Suprapubic skin (tissue), 4 donors: ENCODE results near the gene MSGN1. TPM values are rescaled to one million over a fixed set of nuclear protein-coding genes. Genes with fewer than 3 reads are reported as not detected.

Experiments
- DNase-seq, 2 donors: peaks; one replicate each; pipeline ENCODE4 v3.0.0-alpha.2; 2019; ENCODE audit warnings: low spot score in 2 of 2
- H3K27ac ChIP-seq: fragments of 200-600 bp; sonication (generic); one replicate; pipeline ENCODE4 v1.5.1; 2019
- H3K27me3 ChIP-seq: fragments of 200-600 bp; sonication (generic); one replicate; pipeline ENCODE4 v1.5.1; 2019
- H3K36me3 ChIP-seq: fragments of 200-600 bp; sonication (generic); one replicate; pipeline ENCODE4 v1.5.1; 2019
- H3K4me1 ChIP-seq: fragments of 200-600 bp; sonication (generic); one replicate; pipeline ENCODE4 v1.5.1; 2019
- H3K4me3 ChIP-seq: fragments of 200-600 bp; sonication (generic); one replicate; pipeline ENCODE4 v1.5.1; 2019; ENCODE audit warnings: mild to moderate bottlenecking
- H3K9me3 ChIP-seq: fragments of 200-600 bp; sonication (generic); one replicate; pipeline ENCODE4 v1.5.1; 2019
- EP300 ChIP-seq: sonication (generic); formaldehyde crosslinking; IDR thresholded peaks from one replicate; pipeline ENCODE4 v1.6.1; 2017; ENCODE audit warnings: antibody characterized with exemption
- POLR2A ChIP-seq, 2 donors: fragments of 450-650 bp; IDR thresholded peaks; one replicate each; pipeline ENCODE4 v1.6.1; 2017; ENCODE audit warnings: antibody characterized with exemption in 2 of 2, mild to moderate bottlenecking in 2 of 2, moderate library complexity in 2 of 2
- POLR2AphosphoS5 ChIP-seq, 3 donors: sonication (generic); formaldehyde crosslinking; IDR thresholded peaks; one replicate each; pipeline ENCODE4 v1.6.1; 2017; ENCODE audit warnings: antibody characterized with exemption in 3 of 3
- WGBS: methylation state at CpG from one replicate; pipeline ENCODE4 v1.1.5; 2018; 5-methylcytosine and 5-hydroxymethylcytosine counted together
- total RNA-seq, 4 donors: library from RNA; depleted of rRNA; stranded (reverse); fragments of >200 nt; gene quantifications; one replicate each; pipeline ENCODE4 v1.1.0, GENCODE V29; 2016
- TF ChIP-seq, protein P1 (sequence below), 2 donors: fragments of 200-600 bp in 1 of 2; fragments of 450-650 bp in 1 of 2; sonication (generic) in 1 of 2; IDR thresholded peaks; one replicate each; pipeline ENCODE4 v1.5.1; 2016 to 2019; ENCODE audit warnings: antibody characterized with exemption in 2 of 2, mild to moderate bottlenecking in 1 of 2, moderate library complexity in 1 of 2

Gene MSGN1
- total RNA-seq, 4 donors from 2014 or later = not detected

DNA sequence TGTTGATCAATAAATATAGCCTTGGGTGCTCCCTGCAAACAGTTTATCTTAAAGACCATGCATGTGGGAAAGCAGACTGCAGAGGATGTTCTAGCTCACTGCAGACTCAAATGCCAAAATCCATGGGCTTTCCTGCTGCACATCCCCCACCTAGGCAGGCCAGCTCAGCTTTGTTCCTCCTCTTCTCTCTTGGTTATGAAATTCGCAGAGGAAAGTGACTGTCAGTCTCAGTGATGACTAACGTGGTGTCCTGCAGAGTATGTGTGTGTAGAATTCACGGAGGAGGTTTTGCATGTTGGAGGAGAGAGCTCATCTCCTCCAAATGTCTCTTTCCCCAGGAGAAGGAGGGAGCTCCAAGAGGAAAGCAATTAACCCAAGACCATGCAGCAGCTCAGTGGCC is 40.8 kb downstream of the MSGN1 start:
- Histone ChIP-seq H3K9me3 (no peaks in the 10 kb centered on the region), H3K27ac (no peak overlapping the region), H3K36me3 (no peaks in the 10 kb centered on the region), H3K4me3 (no peak overlapping the region), H3K4me1 (no peaks in the 10 kb centered on the region), H3K27me3 (no peaks in the 10 kb centered on the region)
- WGBS = 63% methylated on average over 3 of the region's 3 CpGs
- DNase-seq = no peak
- TF ChIP-seq EP300 (no peak), POLR2AphosphoS5 (IDR thresholded peaks at IDR 0.05) (no peak), POLR2A (IDR thresholded peaks at IDR 0.05) (no peak)
- TF ChIP-seq, protein P1, sequence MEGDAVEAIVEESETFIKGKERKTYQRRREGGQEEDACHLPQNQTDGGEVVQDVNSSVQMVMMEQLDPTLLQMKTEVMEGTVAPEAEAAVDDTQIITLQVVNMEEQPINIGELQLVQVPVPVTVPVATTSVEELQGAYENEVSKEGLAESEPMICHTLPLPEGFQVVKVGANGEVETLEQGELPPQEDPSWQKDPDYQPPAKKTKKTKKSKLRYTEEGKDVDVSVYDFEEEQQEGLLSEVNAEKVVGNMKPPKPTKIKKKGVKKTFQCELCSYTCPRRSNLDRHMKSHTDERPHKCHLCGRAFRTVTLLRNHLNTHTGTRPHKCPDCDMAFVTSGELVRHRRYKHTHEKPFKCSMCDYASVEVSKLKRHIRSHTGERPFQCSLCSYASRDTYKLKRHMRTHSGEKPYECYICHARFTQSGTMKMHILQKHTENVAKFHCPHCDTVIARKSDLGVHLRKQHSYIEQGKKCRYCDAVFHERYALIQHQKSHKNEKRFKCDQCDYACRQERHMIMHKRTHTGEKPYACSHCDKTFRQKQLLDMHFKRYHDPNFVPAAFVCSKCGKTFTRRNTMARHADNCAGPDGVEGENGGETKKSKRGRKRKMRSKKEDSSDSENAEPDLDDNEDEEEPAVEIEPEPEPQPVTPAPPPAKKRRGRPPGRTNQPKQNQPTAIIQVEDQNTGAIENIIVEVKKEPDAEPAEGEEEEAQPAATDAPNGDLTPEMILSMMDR (IDR thresholded peaks at IDR 0.05) = no peak

GRCh38 chr2:17858064-17858463 is 41.8 kb downstream of the MSGN1 start:
- no peak for TF ChIP-seq POLR2A (IDR thresholded peaks at IDR 0.05)
- 74% methylated on average over 1 of the region's 1 CpG for WGBS
- no peaks in the 10 kb centered on the region for H3K36me3 ChIP-seq
- no peaks in the 10 kb centered on the region for H3K9me3 ChIP-seq
- H3K27ac ChIP-seq = no peak overlapping the region
- no peak for DNase-seq
- H3K4me3 ChIP-seq = no peak overlapping the region
- H3K27me3 ChIP-seq = no peaks in the 10 kb centered on the region
- H3K4me1 ChIP-seq = no peaks in the 10 kb centered on the region

- no peak overlapping the region for H3K4me3 ChIP-seq
Measured at GRCh38 chr2:17863539-17863938, 47.3 kb downstream of the MSGN1 start.

GRCh38 chr2:17864676-17865075 is 48.4 kb downstream of the MSGN1 start:
- H3K36me3 ChIP-seq = no peaks in the 10 kb centered on the region
- H3K4me1 ChIP-seq = no peaks in the 10 kb centered on the region
- no peak for DNase-seq
- H3K27ac ChIP-seq = no peak overlapping the region
- no peaks in the 10 kb centered on the region for H3K27me3 ChIP-seq
- no peaks in the 10 kb centered on the region for H3K9me3 ChIP-seq
- no peak overlapping the region for H3K4me3 ChIP-seq
- 38% methylated on average over 1 of the region's 1 CpG for WGBS
- TF ChIP-seq, protein P1 (IDR thresholded peaks at IDR 0.05) = no peak
- TF ChIP-seq EP300 (no peak), POLR2A (IDR thresholded peaks at IDR 0.05) (no peak), POLR2AphosphoS5 (IDR thresholded peaks at IDR 0.05) (no peak)

More at GRCh38 chr2:17863539-17863938, 47.3 kb downstream of the MSGN1 start:
- H3K27ac ChIP-seq = no peak overlapping the region
- no peak for DNase-seq
- no peak for TF ChIP-seq POLR2AphosphoS5 (IDR thresholded peaks at IDR 0.05)
- TF ChIP-seq, protein P1 (IDR thresholded peaks at IDR 0.05) = no peak
- no peak for TF ChIP-seq POLR2A (IDR thresholded peaks at IDR 0.05)
- no peak for TF ChIP-seq EP300
- H3K27me3 ChIP-seq = no peaks in the 10 kb centered on the region
- 71% methylated on average over 4 of the region's 4 CpGs for WGBS
- no peaks in the 10 kb centered on the region for H3K4me1 ChIP-seq
- H3K36me3 ChIP-seq = no peaks in the 10 kb centered on the region
- no peaks in the 10 kb centered on the region for H3K9me3 ChIP-seq

DNA sequence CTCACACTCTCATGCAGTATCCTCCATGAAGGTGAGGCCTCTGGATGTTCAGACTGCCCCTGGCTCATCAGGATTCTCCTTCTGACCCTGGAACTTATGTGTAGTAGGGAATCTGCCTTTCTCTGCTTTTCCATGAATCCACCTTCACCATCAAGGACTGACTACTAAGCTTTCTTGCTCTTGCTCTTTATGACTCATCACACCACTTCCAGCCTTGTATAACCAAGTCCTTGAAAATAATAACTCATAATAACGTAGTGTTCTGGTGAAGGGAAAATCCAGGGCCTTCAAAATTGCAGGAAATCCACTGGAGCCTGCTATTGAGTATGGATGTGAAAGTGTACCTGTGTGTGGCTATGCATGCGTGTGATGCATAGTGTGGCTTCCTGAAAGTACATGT is 50.9 kb downstream of the MSGN1 start:
- no peaks in the 10 kb centered on the region for H3K4me1 ChIP-seq
- no peak overlapping the region for H3K4me3 ChIP-seq
- TF ChIP-seq EP300 (no peak), POLR2AphosphoS5 (IDR thresholded peaks at IDR 0.05) (no peak), POLR2A (IDR thresholded peaks at IDR 0.05) (no peak)
- TF ChIP-seq, protein P1 (IDR thresholded peaks at IDR 0.05) = no peak
- no peaks in the 10 kb centered on the region for H3K9me3 ChIP-seq
- no peaks in the 10 kb centered on the region for H3K36me3 ChIP-seq
- H3K27ac ChIP-seq = no peak overlapping the region
- DNase-seq = no peak
- no peaks in the 10 kb centered on the region for H3K27me3 ChIP-seq
- WGBS = 89% methylated on average over 2 of the region's 2 CpGs

Other genes with a start within 250 kb of the MSGN1 start
- gene SMC6, start 62.6 kb upstream of the MSGN1 start, total RNA-seq = 10 to 100 TPM; 22.5 to 34.0 (median 26.9) TPM
- gene GEN1, start 62.3 kb upstream of the MSGN1 start, total RNA-seq = 10 to 100 TPM in 3 of 4 donors, 1 to 10 TPM in 1; 8.9 to 15.2 (median 11.6) TPM
- 10 to 100 TPM; 16.2 to 34.8 (median 22.6) TPM for gene KCNS3, start 62.2 kb downstream of the MSGN1 start, total RNA-seq